H9 (cell line): ENCODE data around the gene LRG1. TPM values are rescaled to one million over a fixed set of nuclear protein-coding genes. Genes with fewer than 3 reads are reported as not detected.

Source experiments
- DNase-seq: peaks from one replicate; pipeline ENCODE4 v3.0.0-alpha.2; 2017
- H2AFZ ChIP-seq: one replicate; pipeline ENCODE4 v1.6.1; 2013; ENCODE audit warnings: mild to moderate bottlenecking, low read length, control low read depth, moderate library complexity
- H2AK5ac ChIP-seq: 2 replicates; pipeline ENCODE4 v1.6.1; 2013; ENCODE audit warnings: low read length, control low read depth, mixed read lengths; ENCODE audit not compliant: insufficient read length
- H2BK120ac ChIP-seq: one replicate; pipeline ENCODE4 v1.6.1; 2013; ENCODE audit warnings: low read depth, mild to moderate bottlenecking, low read length, control low read depth, inconsistent platforms; ENCODE audit not compliant: poor library complexity, severe bottlenecking
- H2BK12ac ChIP-seq: 2 replicates; pipeline ENCODE4 v1.6.1; 2013; ENCODE audit warnings: low read length, control low read depth, mixed read lengths, low read depth; ENCODE audit not compliant: insufficient read length
- H2BK15ac ChIP-seq: 2 replicates; pipeline ENCODE4 v1.6.1; 2013; ENCODE audit warnings: low read depth, low read length, control low read depth
- H2BK20ac ChIP-seq: one replicate; pipeline ENCODE4 v1.6.1; 2013; ENCODE audit warnings: low read depth, mild to moderate bottlenecking, low read length, control low read depth, inconsistent platforms; ENCODE audit not compliant: poor library complexity, severe bottlenecking
- H2BK5ac ChIP-seq: 2 replicates; pipeline ENCODE4 v1.6.1; 2013; ENCODE audit warnings: low read length, control low read depth, mixed read lengths; ENCODE audit not compliant: insufficient read length
- H3K14ac ChIP-seq: 2 replicates; pipeline ENCODE4 v1.6.1; 2013; ENCODE audit warnings: low read length, control low read depth; ENCODE audit not compliant: insufficient read depth
- H3K18ac ChIP-seq: 2 replicates; pipeline ENCODE4 v1.6.1; 2013; ENCODE audit warnings: low read depth, mild to moderate bottlenecking, mixed read lengths, low read length, control low read depth; ENCODE audit not compliant: insufficient read length
- H3K23ac ChIP-seq: 2 replicates; pipeline ENCODE4 v1.6.1; 2013; ENCODE audit warnings: low read length, control low read depth, mixed read lengths, low read depth; ENCODE audit not compliant: insufficient read length
- H3K23me2 ChIP-seq: 2 replicates; pipeline ENCODE4 v1.6.1; 2013; ENCODE audit warnings: low read depth, mild to moderate bottlenecking, mixed read lengths, low read length, control low read depth; ENCODE audit not compliant: insufficient read length, poor library complexity, severe bottlenecking
- H3K27ac ChIP-seq: 2 replicates; pipeline ENCODE4 v1.5.1; 2013; ENCODE audit warnings: low read length, control low read depth, mixed read lengths, low read depth; ENCODE audit not compliant: insufficient read length
- H3K27me3 ChIP-seq: 2 replicates; pipeline ENCODE4 v1.6.1; 2013; ENCODE audit warnings: low read length, control low read depth, inconsistent platforms; ENCODE audit not compliant: insufficient read depth
- H3K4ac ChIP-seq: 2 replicates; pipeline ENCODE4 v1.6.1; 2013; ENCODE audit warnings: low read depth, mild to moderate bottlenecking, control low read depth, inconsistent platforms, low read length, moderate library complexity
- H3K4me1 ChIP-seq: 2 replicates; pipeline ENCODE4 v1.6.1; 2013; ENCODE audit warnings: low read length, control low read depth, inconsistent platforms; ENCODE audit not compliant: insufficient read depth
- H3K4me2 ChIP-seq: 2 replicates; pipeline ENCODE4 v1.6.1; 2013; ENCODE audit warnings: low read length, control low read depth, mixed read lengths; ENCODE audit not compliant: insufficient read length, insufficient read depth
- H3K56ac ChIP-seq: 2 replicates; pipeline ENCODE4 v1.6.1; 2013; ENCODE audit warnings: low read depth, mild to moderate bottlenecking, mixed read lengths, low read length, control low read depth; ENCODE audit not compliant: insufficient read length
- H3K79me1 ChIP-seq: 2 replicates; pipeline ENCODE4 v1.6.1; 2013; ENCODE audit warnings: low read depth, mild to moderate bottlenecking, moderate library complexity, low read length, control low read depth, inconsistent platforms; ENCODE audit not compliant: insufficient read depth, poor library complexity, severe bottlenecking
- H3K79me2 ChIP-seq: 2 replicates; pipeline ENCODE4 v1.6.1; 2013; ENCODE audit warnings: low read length, control low read depth, inconsistent platforms; ENCODE audit not compliant: insufficient read depth
- H3K9ac ChIP-seq: 2 replicates; pipeline ENCODE4 v1.6.1; 2013; ENCODE audit warnings: low read length, control low read depth, mixed read lengths; ENCODE audit not compliant: insufficient read length; ENCODE audit errors: extremely low read depth
- H3K9me3 ChIP-seq: one replicate; pipeline ENCODE4 v1.6.1; 2013; ENCODE audit warnings: low read depth, low read length, inconsistent platforms; ENCODE audit not compliant: control insufficient read depth
- H3T11ph ChIP-seq: one replicate; pipeline ENCODE4 v1.6.1; 2013; ENCODE audit warnings: mild to moderate bottlenecking, low read length, control low read depth, inconsistent platforms
- H4K20me1 ChIP-seq: one replicate; pipeline ENCODE4 v1.6.1; 2013; ENCODE audit not compliant: control insufficient read depth, insufficient read length, insufficient read depth
- H4K5ac ChIP-seq: 2 replicates; pipeline ENCODE4 v1.6.1; 2013; ENCODE audit warnings: low read depth, mild to moderate bottlenecking, mixed read lengths, low read length, control low read depth; ENCODE audit not compliant: insufficient read length
- H4K8ac ChIP-seq: replicated peaks from 2 replicates; pipeline ENCODE4 v1.6.1; 2013; ENCODE audit warnings: low read length, control low read depth, mixed read lengths, low read depth; ENCODE audit not compliant: insufficient read length
- H4K91ac ChIP-seq: 2 replicates; pipeline ENCODE4 v1.6.1; 2013; ENCODE audit warnings: low read depth, mild to moderate bottlenecking, moderate library complexity, mixed read lengths, low read length, control low read depth; ENCODE audit not compliant: insufficient read length
- H3K27ac Mint-ChIP-seq, 3 experiments: 2 replicates in 2 of 3; 3 replicates in 1 of 3; pipeline ENCODE4 v1.8.0; 2020 to 2021; ENCODE audit warnings: mixed read lengths in 3 of 3, mild to moderate bottlenecking in 1 of 3, moderate library complexity in 1 of 3
- H3K27me3 Mint-ChIP-seq: 2 replicates; pipeline ENCODE4 v1.8.0; 2021; ENCODE audit warnings: low read depth, mild to moderate bottlenecking, moderate library complexity, mixed read lengths
- H3K36me3 Mint-ChIP-seq, 3 experiments: 2 replicates in 2 of 3; 3 replicates in 1 of 3; pipeline ENCODE4 v1.8.0; 2020 to 2021; ENCODE audit warnings: low read depth in 3 of 3, mixed read lengths in 3 of 3; ENCODE audit not compliant: insufficient read depth in 1 of 3
- H3K4me1 Mint-ChIP-seq, 2 experiments: 2 replicates each; pipeline ENCODE4 v1.8.0; 2020; ENCODE audit warnings: mixed read lengths in 2 of 2
- H3K4me3 Mint-ChIP-seq, 2 experiments: 2 replicates in 1 of 2; 3 replicates in 1 of 2; pipeline ENCODE4 v1.8.0; 2020 to 2021; ENCODE audit warnings: mild to moderate bottlenecking in 2 of 2, mixed read lengths in 2 of 2, moderate library complexity in 1 of 2
- H3K9me3 Mint-ChIP-seq, 2 experiments: 2 replicates in 1 of 2; 3 replicates in 1 of 2; pipeline ENCODE4 v1.8.0; 2020; ENCODE audit warnings: mild to moderate bottlenecking in 2 of 2, mixed read lengths in 2 of 2, moderate library complexity in 1 of 2
- CTCF ChIP-seq: fragments of 200-600 bp; sonication (generic); conservative IDR thresholded peaks from 3 replicates; pipeline ENCODE4 v1.8.0; 2021; ENCODE audit warnings: antibody characterized with exemption, mild to moderate bottlenecking
- WGBS: extraction: QIAGEN DNeasy Blood & Tissue Kit; methylation state at CpG from one replicate; pipeline ENCODE4 v1.1.7; 2013; ENCODE audit warnings: missing lambda C conversion rate, low lambda C conversion rate, mixed read lengths; ENCODE audit not compliant: insufficient read length; ENCODE audit errors: extremely low coverage; 5-methylcytosine and 5-hydroxymethylcytosine counted together
- total RNA-seq: library from RNA; stranded (reverse); gene quantifications from 2 replicates; pipeline ENCODE4 v1.2.1, GENCODE V29; 2021

The LRG1 gene
- total RNA-seq, 1 experiment from 2014 or later, result 0.24 TPM

- H3K9ac ChIP-seq, result no peak overlapping the region
Observed at GRCh38 chr19:4582980-4583842, 43.4 kb upstream of the LRG1 start.

More at GRCh38 chr19:4582980-4583842, 43.4 kb upstream of the LRG1 start:
- Histone ChIP-seq H3K14ac (no peak overlapping the region), H3T11ph (no peak overlapping the region), H2BK12ac (no peak overlapping the region), H3K9me3 (no peaks in the 10 kb centered on the region), H4K91ac (no peak overlapping the region), H3K4me2 (no peak overlapping the region), H3K4me1 (no peaks in the 10 kb centered on the region), H4K5ac (no peak overlapping the region), H2BK120ac (no peak overlapping the region), H2BK20ac (no peak overlapping the region), H4K8ac (no peak overlapping the region), H2AFZ (no peak overlapping the region), H3K56ac (no peak overlapping the region), H3K79me2 (no peaks in the 10 kb centered on the region), H3K79me1 (peaks cover 4% of the 10 kb centered on the region), H3K27ac (no peak overlapping the region), H2BK5ac (no peak overlapping the region), H3K27me3 (no peaks in the 10 kb centered on the region; the same call in 1 of the 2 replicates), H2AK5ac (no peak overlapping the region), H2BK15ac (no peak overlapping the region), H3K23me2 (peaks cover 3% of the 10 kb centered on the region), H3K23ac (no peak overlapping the region), H4K20me1 (no peaks in the 10 kb centered on the region), H3K4ac (no peak overlapping the region), H3K18ac (no peak overlapping the region)
- H3K36me3 Mint-ChIP-seq, result no peaks in the 10 kb centered on the region
- peak overlapping the region; percentile 7 to 70; a peak in 4 of 5 replicates for H3K4me3 Mint-ChIP-seq
- no peak for TF ChIP-seq CTCF
- H3K27ac Mint-ChIP-seq, result no peak overlapping the region
- H3K4me1 Mint-ChIP-seq, result peaks cover 8 to 37% of the 10 kb centered on the region in 2 experiments
- H3K9me3 Mint-ChIP-seq, result peaks cover 0 to 2% of the 10 kb centered on the region in 2 experiments; a peak in 1 of 5 replicates
- no CpG with 5 or more reads among the region's 16 CpGs for WGBS
- no peak for DNase-seq
- peaks cover 64% of the 10 kb centered on the region for H3K27me3 Mint-ChIP-seq
